Endothelial cell of umbilical vein (primary cell): ENCODE data around the gene MALL. TPM values are rescaled to one million over a fixed set of nuclear protein-coding genes. Genes with fewer than 3 reads are reported as not detected.
"Not testable (repeated sequence)": the region's sequence is repeated elsewhere in the genome, so short reads cannot be mapped to it uniquely, and the experiment has no call there.

Experiments
- BruUV-seq: library from RNA; stranded (reverse); fragments of 400-500 nt; replicated peaks from 2 replicates; lab custom pipeline; 2021; lab: Mats Ljungman, UMichigan
- CTCF ChIA-PET: fragments of 300-600, 350-600 bp; sonication (Branson Sonifier 250); formaldehyde crosslinking; loops from one replicate; lab custom pipeline; 2021; ENCODE audit warnings: antibody characterized with exemption, inconsistent platforms; lab: Charles Lee
- POLR2A ChIA-PET: fragments of 300-600, 350-600 bp; sonication (Branson Sonifier 250); formaldehyde crosslinking; loops from one replicate; lab custom pipeline; 2021; ENCODE audit warnings: antibody characterized with exemption, inconsistent platforms; lab: Charles Lee
- DNase-seq: peaks from one replicate; pipeline ENCODE4 v3.0.0-alpha.2; 2011; ENCODE audit warnings: low read depth, low spot score
- FAIRE-seq: peaks from 2 replicates; lab custom pipeline; 2011; peaks lifted over from hg19 to GRCh38; lab: Jason Lieb, UNC
- H2AFZ ChIP-seq: 2 replicates; pipeline ENCODE4 v1.6.0; 2012; ENCODE audit warnings: low read depth, low read length, control low read depth, inconsistent platforms
- H3K27ac ChIP-seq: 2 replicates; pipeline ENCODE4 v1.5.1; 2011; ENCODE audit warnings: low read depth, mild to moderate bottlenecking, control low read depth, low read length, moderate library complexity; ENCODE audit not compliant: insufficient read depth
- H3K27me3 ChIP-seq, 2 experiments: 2 replicates each; pipeline versions ENCODE4 v1.6.0 to v1.6.1; 2011; ENCODE audit warnings: low read length in 2 of 2, mixed read lengths in 1 of 2; ENCODE audit not compliant: control insufficient read depth in 2 of 2, insufficient read depth in 2 of 2
- H3K36me3 ChIP-seq, 2 experiments: 2 replicates in 1 of 2; 3 replicates in 1 of 2; pipeline ENCODE4 v1.5.1; 2011; ENCODE audit warnings: low read length in 2 of 2, mild to moderate bottlenecking in 1 of 2, moderate library complexity in 1 of 2; ENCODE audit not compliant: control insufficient read depth in 2 of 2, insufficient read depth in 2 of 2; ENCODE audit errors: extremely low read depth in 1 of 2
- H3K4me1 ChIP-seq: 3 replicates; pipeline ENCODE4 v1.5.1; 2011; ENCODE audit warnings: mild to moderate bottlenecking, low read length; ENCODE audit not compliant: control insufficient read depth, insufficient read depth; ENCODE audit errors: extremely low read depth
- H3K4me2 ChIP-seq: 2 replicates; pipeline ENCODE4 v1.6.1; 2011; ENCODE audit warnings: low read length, control low read depth, mixed read lengths; ENCODE audit not compliant: insufficient read depth
- H3K4me3 ChIP-seq, 3 experiments: fragments of 200-600 bp in 1 of 3; sonication (generic), shearing (Covaris generic) in 1 of 3; replicated peaks in 1 of 3; 2 replicates each; pipeline ENCODE4 v1.5.1; 2011 to 2016; ENCODE audit warnings: control low read depth in 3 of 3, low read length in 3 of 3, mild to moderate bottlenecking in 2 of 3, inconsistent platforms in 1 of 3, low read depth in 1 of 3, moderate library complexity in 1 of 3; ENCODE audit not compliant: insufficient read depth in 1 of 3
- H3K79me2 ChIP-seq: 2 replicates; pipeline ENCODE4 v1.6.0; 2012; ENCODE audit warnings: low read length, inconsistent platforms; ENCODE audit not compliant: control insufficient read depth, insufficient read depth
- H3K9ac ChIP-seq: replicated peaks from 2 replicates; pipeline ENCODE3; 2011; ENCODE audit warnings: low read length, control low read depth; ENCODE audit not compliant: insufficient read depth; ENCODE audit errors: extremely low read depth
- H3K9me1 ChIP-seq: replicated peaks from 3 replicates; pipeline ENCODE4 v1.6.0; 2011; ENCODE audit warnings: mild to moderate bottlenecking, low read length; ENCODE audit not compliant: control insufficient read depth, insufficient read depth; ENCODE audit errors: extremely low read depth
- H3K9me3 ChIP-seq: replicated peaks from 2 replicates; pipeline ENCODE4 v1.5.1; 2012; ENCODE audit warnings: low read length, inconsistent platforms; ENCODE audit not compliant: control insufficient read depth, insufficient read depth
- H4K20me1 ChIP-seq: replicated peaks from 2 replicates; pipeline ENCODE3; 2011; ENCODE audit warnings: mild to moderate bottlenecking, low read length; ENCODE audit not compliant: control insufficient read depth, insufficient read depth; ENCODE audit errors: extremely low read depth
- dilution Hi-C: fragments of 300-500 bp; cut with MboI; formaldehyde crosslinking; loops from one replicate; pipeline ENCODE4 v1.15.0; 2019; ENCODE audit warnings: low sequenced_read_pairs; ENCODE audit not compliant: extremely low pct_ligation_motif_present
- intact Hi-C: fragments of 100-400 bp; cut with micrococcal nuclease; formaldehyde crosslinking; loops from one replicate; pipeline ENCODE4 v1.10.0; 2022
- microRNA-seq: library from miRNA; unstranded; fragments of <30 nt; microRNA quantifications from one replicate; pipeline ENCODE4 v1.2.0, GENCODE V29; 2021; ENCODE audit warnings: borderline number of aligned reads, borderline replicate concordance
- polyA plus RNA-seq, 4 experiments: library from polyadenylated mRNA; depleted of rRNA in 3 of 4; stranded (reverse) in 3 of 4; unstranded in 1 of 4; fragments of >200 nt; gene quantifications; 2 replicates each; pipeline versions ENCODE4 v1.2.1 to v1.2.3, GENCODE V29; 2011 to 2012; ENCODE audit warnings: missing spikeins in 1 of 4
- small RNA-seq: library from RNA; depleted of rRNA; stranded (forward); fragments of <200 nt; gene quantifications from one replicate; pipeline ENCODE3, GENCODE V24; 2012; ENCODE audit warnings: low replicate concordance, low read depth; ENCODE audit not compliant: insufficient read depth, insufficient read length
- total RNA-seq: library from RNA; stranded (reverse); gene quantifications from 2 replicates; pipeline ENCODE4 v1.2.3, GENCODE V29; 2021

The MALL gene
- total and polyA plus RNA-seq, 2 donors (not counting 3 experiments of a cell fraction or from before 2014, with no cell fraction given), result 31.5 to 114 TPM

GRCh38 chr2:110034935-110035334 is 80.7 kb downstream of the MALL start:
- H3K4me1 ChIP-seq, H4K20me1 ChIP-seq, H3K4me3 ChIP-seq, H3K9ac ChIP-seq, CTCF ChIA-PET, H3K36me3 ChIP-seq, H3K9me1 ChIP-seq, intact Hi-C loops, BruUV-seq, dilution Hi-C loops, FAIRE-seq, H3K27ac ChIP-seq, H3K27me3 ChIP-seq, POLR2A ChIA-PET, H3K9me3 ChIP-seq, H3K4me2 ChIP-seq, H3K79me2 ChIP-seq, H2AFZ ChIP-seq, DNase-seq: not testable (repeated sequence)

Small RNAs within 50 kb of the gene (microRNA-seq; reads per million reads assigned to microRNA genes)
- gene MIR4267 (not detected), gene MIR4436B1 (not detected)

Small RNAs within 50 kb of the gene (small RNA-seq; reads per million reads assigned to genes)
- gene MIR4267 (not detected), gene MIR4436B1 (not detected)

Other genes starting within 250 kb of the MALL start
- gene LIMS3, start 217.1 kb downstream of the MALL start, total RNA-seq, result 9.4 and 17.8 TPM in 2 replicates
- 12.3 and 13.5 TPM in 2 replicates for gene LIMS3, start 217.1 kb downstream of the MALL start, polyA plus RNA-seq
- 5.9 and 6.1 TPM in 2 replicates for gene NPHP1, start 89.2 kb upstream of the MALL start, total RNA-seq
- gene NPHP1, start 89.2 kb upstream of the MALL start, polyA plus RNA-seq, result 2.0 and 2.3 TPM in 2 replicates
- gene MTLN, start 96.7 kb upstream of the MALL start, total RNA-seq, result 25.5 and 34.4 TPM in 2 replicates
- gene MTLN, start 96.7 kb upstream of the MALL start, polyA plus RNA-seq, result 46.0 and 63.2 TPM in 2 replicates